ENCODE data around the gene SFXN2. TPM values are rescaled to one million over a fixed set of nuclear protein-coding genes. Genes with fewer than 3 reads are reported as not detected.
"Not testable (repeated sequence)": the region's sequence is repeated elsewhere in the genome, so short reads cannot be mapped to it uniquely, and the experiment has no call there.

The SFXN2 gene
- total RNA-seq, 1 experiment from 2014 or later = 10.2 TPM

DNA sequence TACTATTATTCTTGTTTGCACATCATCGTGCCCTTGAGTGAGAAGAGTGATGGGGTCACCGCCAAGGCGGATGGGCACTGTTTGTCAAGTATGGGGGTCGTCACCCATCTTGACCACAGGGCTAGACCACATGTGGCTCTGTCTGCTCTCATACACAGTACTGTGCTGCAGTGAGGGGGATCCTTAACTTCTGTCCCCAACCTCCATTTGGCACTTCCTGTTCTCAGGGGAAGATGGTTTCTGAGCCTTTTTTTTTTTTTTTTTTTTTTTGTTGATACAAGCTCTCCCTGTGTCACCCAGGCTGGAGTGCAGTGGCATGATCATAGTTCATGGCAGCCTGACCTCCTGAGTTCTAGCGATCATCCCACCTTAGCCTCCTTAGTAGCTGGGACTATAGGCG, 42.9 kb downstream of the SFXN2 start:
- Histone ChIP-seq H3K79me2 (ENCODE audit: low read length) (peaks cover 76% of the 10 kb centered on the region), H3K4me3 (ENCODE audit: low read length) (no peak overlapping the region), H3K4me1 (ENCODE audit: low read length) (no peaks in the 10 kb centered on the region), H4K20me1 (ENCODE audit: insufficient read depth, low read depth, low read length) (0 out of 2 replicates have a peak, but pooled peaks cover 5% of the 10 kb centered on the region), H3K9me2 (replicated peaks; ENCODE audit: insufficient read depth, low read length) (no peaks in the 10 kb centered on the region), H3K4me2 (ENCODE audit: low read depth, low read length, poor library complexity, severe bottlenecking) (no peak overlapping the region), H3K9me3 (ENCODE audit: low read length) (no peaks in the 10 kb centered on the region), H3K9ac (ENCODE audit: low read length) (no peak overlapping the region), H3K36me3 (ENCODE audit: insufficient read depth, low read length) (0 out of 2 replicates have a peak, but pooled peaks cover 5% of the 10 kb centered on the region), H3K27me3 (ENCODE audit: low read length) (no peaks in the 10 kb centered on the region), H3K27ac (ENCODE audit: low read length) (no peak overlapping the region), H2AFZ (ENCODE audit: low read length) (no peak overlapping the region)
- DNase-seq = no peak

DNA sequence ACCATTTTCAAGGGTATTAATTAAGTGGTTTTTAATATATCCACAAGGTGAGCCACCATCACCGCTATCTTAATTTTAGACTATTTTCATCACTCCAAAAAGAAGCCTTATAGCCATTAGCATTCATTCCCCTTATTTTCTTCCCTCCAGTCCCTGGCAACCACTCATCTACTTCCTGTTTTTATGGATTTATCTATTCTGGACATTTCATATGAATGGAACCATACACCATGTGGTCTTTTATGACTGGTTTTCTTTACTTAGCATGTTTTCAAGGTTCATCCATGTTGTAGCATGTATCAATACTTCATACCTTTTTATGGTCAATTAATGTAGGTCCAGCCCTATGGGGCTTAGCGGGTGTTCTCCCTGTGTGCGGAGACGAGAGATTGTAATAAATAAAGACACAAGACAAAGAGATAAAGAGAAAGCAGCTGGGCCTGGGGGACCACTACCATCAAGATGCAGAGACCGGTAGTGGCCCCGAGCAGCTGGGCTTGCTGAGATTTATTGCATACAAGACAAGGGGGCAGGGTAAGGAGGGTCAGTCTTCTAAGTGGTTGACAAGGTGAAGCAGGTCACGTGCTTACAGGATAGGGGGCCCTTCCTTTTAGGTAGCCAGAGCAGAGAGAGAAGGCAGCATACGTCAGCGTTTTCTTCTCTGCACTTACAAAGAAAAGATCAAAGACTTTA, 44.0 kb downstream of the SFXN2 start:
- no peaks in the 10 kb centered on the region for H4K20me1 ChIP-seq (ENCODE audit: insufficient read depth, low read depth, low read length)
- H3K9me3 ChIP-seq (ENCODE audit: low read length) = no peaks in the 10 kb centered on the region
- no peak for DNase-seq
- H3K27ac ChIP-seq (ENCODE audit: low read length) = no peak overlapping the region
- no peaks in the 10 kb centered on the region for H3K9me2 ChIP-seq (replicated peaks; ENCODE audit: insufficient read depth, low read length)
- H2AFZ ChIP-seq (ENCODE audit: low read length) = no peak overlapping the region
- peaks cover 75% of the 10 kb centered on the region for H3K79me2 ChIP-seq (ENCODE audit: low read length)
- no peaks in the 10 kb centered on the region for H3K27me3 ChIP-seq (ENCODE audit: low read length)
- H3K9ac ChIP-seq (ENCODE audit: low read length) = no peak overlapping the region
- H3K4me2 ChIP-seq (ENCODE audit: low read depth, low read length, poor library complexity, severe bottlenecking) = no peak overlapping the region
- H3K4me3 ChIP-seq (ENCODE audit: low read length) = no peak overlapping the region
- no peaks in the 10 kb centered on the region for H3K4me1 ChIP-seq (ENCODE audit: low read length)
- H3K36me3 ChIP-seq (ENCODE audit: insufficient read depth, low read length) = 0 out of 2 replicates have a peak, but pooled peaks cover 5% of the 10 kb centered on the region

- not testable (repeated sequence) for H3K4me2 ChIP-seq (ENCODE audit: low read depth, low read length, poor library complexity, severe bottlenecking); H3K9me3 ChIP-seq (ENCODE audit: low read length); H3K4me3 ChIP-seq (ENCODE audit: low read length); H3K9ac ChIP-seq (ENCODE audit: low read length); H3K4me1 ChIP-seq (ENCODE audit: low read length); H2AFZ ChIP-seq (ENCODE audit: low read length); DNase-seq; H3K27me3 ChIP-seq (ENCODE audit: low read length); H4K20me1 ChIP-seq (ENCODE audit: insufficient read depth, low read depth, low read length); H3K36me3 ChIP-seq (ENCODE audit: insufficient read depth, low read length); H3K9me2 ChIP-seq (replicated peaks; ENCODE audit: insufficient read depth, low read length); H3K27ac ChIP-seq (ENCODE audit: low read length)
- peaks cover 74% of the 10 kb centered on the region for H3K79me2 ChIP-seq (ENCODE audit: low read length)
Measured at GRCh38 chr10:102758933-102759262, 44.5 kb downstream of the SFXN2 start.

DNA sequence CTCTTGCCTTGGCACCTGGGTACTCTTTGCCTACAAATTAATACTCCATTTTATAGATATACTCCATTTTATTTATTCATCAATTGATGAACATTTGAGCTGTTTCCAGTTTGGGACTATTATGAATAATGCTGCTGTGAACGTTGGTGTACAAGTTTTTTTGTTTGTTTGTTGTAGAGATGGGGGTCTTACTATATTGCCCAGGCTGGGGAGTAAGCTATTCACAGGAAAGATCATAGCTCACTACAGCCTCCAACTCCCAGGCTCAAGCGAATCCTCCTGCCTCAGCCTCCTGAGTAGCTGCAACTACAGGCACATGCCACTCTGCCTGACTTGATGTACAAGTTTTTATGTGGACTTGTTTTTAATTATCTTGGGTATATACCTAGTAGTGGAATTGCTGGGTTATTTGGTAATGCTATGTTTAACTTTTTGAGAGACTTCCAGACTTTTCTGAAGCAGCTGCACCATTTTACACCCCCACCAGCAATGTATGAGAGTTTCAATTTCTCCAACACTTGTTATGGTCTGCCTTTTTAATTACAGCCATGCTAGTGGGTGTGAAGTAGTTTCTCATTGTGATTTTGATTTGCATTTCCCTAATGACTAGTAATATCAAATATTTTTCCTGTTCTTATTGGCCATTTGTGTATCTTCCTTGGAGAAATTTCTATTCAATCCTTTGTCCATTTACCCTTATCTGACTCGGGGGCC, 45.2 kb downstream of the SFXN2 start:
- Histone ChIP-seq H3K27ac (ENCODE audit: low read length) (no peak overlapping the region), H3K27me3 (ENCODE audit: low read length) (no peaks in the 10 kb centered on the region), H3K4me2 (ENCODE audit: low read depth, low read length, poor library complexity, severe bottlenecking) (no peak overlapping the region), H3K36me3 (ENCODE audit: insufficient read depth, low read length) (0 out of 2 replicates have a peak, but pooled peaks cover 5% of the 10 kb centered on the region), H3K9me2 (replicated peaks; ENCODE audit: insufficient read depth, low read length) (no peaks in the 10 kb centered on the region), H3K9me3 (ENCODE audit: low read length) (no peaks in the 10 kb centered on the region), H2AFZ (ENCODE audit: low read length) (no peak overlapping the region), H3K4me1 (ENCODE audit: low read length) (no peaks in the 10 kb centered on the region), H3K9ac (ENCODE audit: low read length) (no peak overlapping the region), H3K79me2 (ENCODE audit: low read length) (peaks cover 74% of the 10 kb centered on the region), H3K4me3 (ENCODE audit: low read length) (no peak overlapping the region), H4K20me1 (ENCODE audit: insufficient read depth, low read depth, low read length) (no peaks in the 10 kb centered on the region)
- DNase-seq = no peak

GRCh38 chr10:102761981-102762380, 47.5 kb downstream of the SFXN2 start:
- H3K79me2 ChIP-seq (ENCODE audit: low read length) = peaks cover 74% of the 10 kb centered on the region
- DNase-seq = no peak
- H3K4me3 ChIP-seq (ENCODE audit: low read length) = no peak overlapping the region
- H3K36me3 ChIP-seq (ENCODE audit: insufficient read depth, low read length) = 0 out of 2 replicates have a peak, but pooled peaks cover 5% of the 10 kb centered on the region
- no peak overlapping the region for H3K4me2 ChIP-seq (ENCODE audit: low read depth, low read length, poor library complexity, severe bottlenecking)
- H3K27me3 ChIP-seq (ENCODE audit: low read length) = no peaks in the 10 kb centered on the region
- no peaks in the 10 kb centered on the region for H3K4me1 ChIP-seq (ENCODE audit: low read length)
- no peaks in the 10 kb centered on the region for H4K20me1 ChIP-seq (ENCODE audit: insufficient read depth, low read depth, low read length)
- H2AFZ ChIP-seq (ENCODE audit: low read length) = no peak overlapping the region
- H3K9me3 ChIP-seq (ENCODE audit: low read length) = no peaks in the 10 kb centered on the region
- no peaks in the 10 kb centered on the region for H3K9me2 ChIP-seq (replicated peaks; ENCODE audit: insufficient read depth, low read length)
- no peak overlapping the region for H3K9ac ChIP-seq (ENCODE audit: low read length)
- no peak overlapping the region for H3K27ac ChIP-seq (ENCODE audit: low read length)

GRCh38 chr10:102762401-102763015, 48.1 kb downstream of the SFXN2 start:
- H3K4me2 ChIP-seq (ENCODE audit: low read depth, low read length, poor library complexity, severe bottlenecking) = no peak overlapping the region
- H2AFZ ChIP-seq (ENCODE audit: low read length) = no peak overlapping the region
- H3K79me2 ChIP-seq (ENCODE audit: low read length) = peaks cover 74% of the 10 kb centered on the region

GRCh38 chr10:102763037-102763607, 48.7 kb downstream of the SFXN2 start:
- no peak for DNase-seq
- no peaks in the 10 kb centered on the region for H3K9me2 ChIP-seq (replicated peaks; ENCODE audit: insufficient read depth, low read length)
- no peaks in the 10 kb centered on the region for H3K9me3 ChIP-seq (ENCODE audit: low read length)
- H3K9ac ChIP-seq (ENCODE audit: low read length) = no peak overlapping the region
- no peaks in the 10 kb centered on the region for H3K4me1 ChIP-seq (ENCODE audit: low read length)
- 0 out of 2 replicates have a peak, but pooled peaks cover 5% of the 10 kb centered on the region for H3K36me3 ChIP-seq (ENCODE audit: insufficient read depth, low read length)
- no peaks in the 10 kb centered on the region for H4K20me1 ChIP-seq (ENCODE audit: insufficient read depth, low read depth, low read length)
- H3K79me2 ChIP-seq (ENCODE audit: low read length) = peaks cover 77% of the 10 kb centered on the region
- no peak overlapping the region for H3K27ac ChIP-seq (ENCODE audit: low read length)
- no peak overlapping the region for H2AFZ ChIP-seq (ENCODE audit: low read length)
- H3K27me3 ChIP-seq (ENCODE audit: low read length) = no peaks in the 10 kb centered on the region
- no peak overlapping the region for H3K4me3 ChIP-seq (ENCODE audit: low read length)
- no peak overlapping the region for H3K4me2 ChIP-seq (ENCODE audit: low read depth, low read length, poor library complexity, severe bottlenecking)

More at GRCh38 chr10:102762401-102763015, 48.1 kb downstream of the SFXN2 start:
- H3K4me3 ChIP-seq (ENCODE audit: low read length) = no peak overlapping the region
- no peaks in the 10 kb centered on the region for H4K20me1 ChIP-seq (ENCODE audit: insufficient read depth, low read depth, low read length)
- no peak overlapping the region for H3K9ac ChIP-seq (ENCODE audit: low read length)
- DNase-seq = no peak
- H3K9me3 ChIP-seq (ENCODE audit: low read length) = no peaks in the 10 kb centered on the region
- H3K27ac ChIP-seq (ENCODE audit: low read length) = no peak overlapping the region
- no peaks in the 10 kb centered on the region for H3K9me2 ChIP-seq (replicated peaks; ENCODE audit: insufficient read depth, low read length)
- H3K36me3 ChIP-seq (ENCODE audit: insufficient read depth, low read length) = 0 out of 2 replicates have a peak, but pooled peaks cover 5% of the 10 kb centered on the region
- H3K4me1 ChIP-seq (ENCODE audit: low read length) = no peaks in the 10 kb centered on the region
- H3K27me3 ChIP-seq (ENCODE audit: low read length) = no peaks in the 10 kb centered on the region
